T-helper 2 cell treated with Interferon-gamma antibody and Interleukin-4, amounts not matched to agents 100 ng/mL and 5 ng/mL, for 36 hours (primary cell): ENCODE data around the gene PCSK4. TPM values are rescaled to one million over a fixed set of nuclear protein-coding genes. Genes with fewer than 3 reads are reported as not detected.

Source experiments
- intact Hi-C: fragments of 100-400 bp; cut with micrococcal nuclease; formaldehyde crosslinking; loops from one replicate; pipeline ENCODE4 v1.15.1; 2023
- total RNA-seq: library from RNA; stranded (reverse); gene quantifications from 2 replicates; pipeline ENCODE4 v1.2.3, GENCODE V29; 2022

Gene PCSK4
- total RNA-seq, 1 donor from 2014 or later: 2.2 TPM

DNA sequence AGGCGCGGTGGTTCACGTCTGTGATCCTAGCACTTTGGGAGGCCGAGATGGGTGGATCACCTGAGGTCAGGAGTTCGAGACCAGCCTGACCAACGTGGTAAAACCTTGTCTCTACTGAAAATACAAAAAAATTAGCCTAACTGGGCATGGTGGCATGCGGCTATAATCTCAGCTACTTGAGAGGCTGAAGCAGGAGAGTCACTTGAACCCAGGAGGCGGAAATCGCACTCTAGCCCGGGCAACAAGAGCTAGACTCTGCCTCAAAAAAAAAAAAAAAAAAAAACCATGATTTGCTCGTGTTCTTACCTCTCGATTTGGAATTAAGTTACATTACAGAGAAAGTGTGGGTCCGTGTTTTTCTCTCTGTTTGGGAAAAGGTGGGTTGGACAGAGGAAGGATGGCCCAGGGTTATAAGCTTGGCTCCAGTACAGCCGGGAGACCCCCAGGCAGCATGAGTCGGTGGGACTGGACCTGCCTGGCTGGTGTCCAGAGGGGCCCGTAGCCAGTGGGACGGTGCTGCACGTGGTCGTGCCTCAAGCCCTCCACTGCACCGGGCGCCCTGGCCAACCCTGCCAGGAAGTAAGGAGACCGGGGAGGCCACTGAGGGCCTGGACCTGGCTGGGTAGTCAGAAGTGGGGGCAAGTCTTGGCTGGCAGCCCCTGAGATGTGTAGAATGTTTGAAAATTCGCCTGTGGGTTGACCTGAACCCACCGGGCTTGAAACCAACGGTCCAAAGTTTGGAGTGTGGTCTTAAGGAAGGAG is 48.3 kb downstream of the PCSK4 start:
- intact Hi-C loops: no loop called here

DNA sequence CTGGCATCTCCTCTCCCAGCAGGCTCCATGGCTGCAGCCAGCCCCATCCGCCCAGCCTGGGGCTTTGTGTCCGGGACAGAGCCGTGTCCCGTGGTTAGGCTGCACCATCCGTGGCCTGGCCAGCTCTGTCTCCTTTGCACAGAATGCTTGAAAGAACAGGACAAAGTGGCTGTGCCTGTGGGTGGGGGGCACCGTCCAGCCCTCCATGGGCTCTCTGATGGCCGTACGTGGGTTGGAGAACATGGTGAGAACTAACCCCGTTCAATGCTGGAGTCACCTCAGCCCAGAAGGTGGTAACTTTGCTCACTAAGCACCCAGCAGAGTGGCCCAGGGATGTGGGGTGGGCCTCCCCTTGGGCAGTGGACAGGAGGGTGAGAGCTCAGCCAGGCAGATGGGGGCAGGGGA is 49.1 kb downstream of the PCSK4 start:
- intact Hi-C loops: no loop called here

DNA sequence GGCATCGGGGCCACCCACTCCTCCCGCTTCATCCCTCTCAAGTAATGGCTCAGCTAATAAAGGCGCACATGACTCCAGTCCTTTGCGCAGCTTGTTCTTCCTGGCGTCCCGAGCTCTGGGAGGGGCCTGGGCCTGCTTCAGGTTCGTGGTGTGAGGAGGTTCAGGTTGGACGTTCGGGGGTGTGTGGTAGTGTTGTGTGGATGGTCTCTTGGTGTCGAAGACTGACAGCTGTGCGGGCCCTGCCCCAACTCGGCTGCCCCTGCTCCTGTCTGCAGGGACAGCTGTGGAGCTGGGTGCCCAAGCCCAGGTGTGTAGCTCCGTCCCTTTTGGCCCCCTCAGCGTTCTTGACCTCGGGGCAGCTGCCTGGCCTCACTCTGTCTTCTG is 49.7 kb downstream of the PCSK4 start:
- intact Hi-C loops: no loop called here

DNA sequence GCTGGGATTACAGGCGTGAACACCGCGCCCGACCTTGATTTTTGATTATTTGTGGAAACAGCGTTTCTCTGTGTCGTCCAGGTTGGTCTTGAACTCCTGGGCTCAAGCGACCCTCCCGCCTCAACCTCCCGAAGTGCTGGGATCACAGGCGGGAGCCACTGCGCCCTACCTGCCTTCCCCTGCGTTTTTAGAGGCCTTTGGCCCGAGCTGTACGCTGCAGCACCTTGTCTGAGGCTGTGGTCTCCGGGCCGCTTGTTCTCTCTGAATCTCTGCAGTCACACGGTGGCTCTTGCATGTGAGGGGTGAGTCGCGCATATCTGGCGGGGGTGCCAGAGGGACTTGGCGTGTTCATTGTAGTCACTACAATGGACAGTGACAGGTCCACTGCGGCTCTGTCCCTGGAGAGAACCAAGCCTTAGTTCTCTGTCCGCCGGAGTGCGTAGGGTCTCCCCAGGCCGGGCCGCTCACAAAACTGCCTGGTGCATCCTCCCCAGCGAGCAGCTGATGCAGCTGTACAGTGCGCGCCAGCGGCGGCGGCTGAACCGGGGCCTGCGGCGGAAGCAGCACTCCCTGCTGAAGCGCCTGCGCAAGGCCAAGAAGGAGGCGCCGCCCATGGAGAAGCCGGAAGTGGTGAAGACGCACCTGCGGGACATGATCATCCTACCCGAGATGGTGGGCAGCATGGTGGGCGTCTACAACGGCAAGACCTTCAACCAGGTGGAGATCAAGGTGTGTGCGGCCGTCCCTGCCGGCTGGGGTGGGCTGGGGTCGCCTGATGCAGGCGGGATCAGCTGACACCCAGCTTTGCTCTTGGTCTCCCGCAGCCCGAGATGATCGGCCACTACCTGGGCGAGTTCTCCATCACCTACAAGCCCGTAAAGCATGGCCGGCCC is 50.4 kb downstream of the PCSK4 start:
- intact Hi-C loops: loop anchor here (2.0 kb wide), 5 partner anchors 31 to 161 kb away; partner anchors contain the start of genes ADAMTSL5, DAZAP1 and NDUFS7

DNA sequence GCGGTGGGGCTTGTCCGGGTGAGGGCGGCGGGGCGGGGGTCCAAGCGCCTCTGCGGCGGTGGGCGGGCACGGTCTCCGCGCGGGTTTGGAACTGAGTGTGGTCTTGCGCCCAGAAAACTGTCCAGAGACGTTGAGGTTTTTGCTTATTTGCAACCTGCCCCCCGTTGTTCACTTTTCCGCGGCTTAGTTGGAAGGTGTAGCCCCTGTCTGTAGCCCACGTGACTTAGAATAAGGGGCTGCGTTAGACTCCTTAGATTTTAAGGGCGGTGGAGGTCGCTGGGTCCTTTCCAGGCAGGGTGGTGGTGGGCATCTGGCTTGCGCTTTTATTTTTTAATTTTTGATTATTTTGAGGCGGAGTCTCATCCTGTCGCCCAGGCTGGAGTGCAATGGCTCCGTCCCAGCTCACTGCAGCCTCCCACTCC is 51.2 kb downstream of the PCSK4 start:
- intact Hi-C loops: loop anchor here (2.0 kb wide), 5 partner anchors 32 to 160 kb away; partner anchors contain the start of genes ADAMTSL5, DAZAP1 and NDUFS7

DNA sequence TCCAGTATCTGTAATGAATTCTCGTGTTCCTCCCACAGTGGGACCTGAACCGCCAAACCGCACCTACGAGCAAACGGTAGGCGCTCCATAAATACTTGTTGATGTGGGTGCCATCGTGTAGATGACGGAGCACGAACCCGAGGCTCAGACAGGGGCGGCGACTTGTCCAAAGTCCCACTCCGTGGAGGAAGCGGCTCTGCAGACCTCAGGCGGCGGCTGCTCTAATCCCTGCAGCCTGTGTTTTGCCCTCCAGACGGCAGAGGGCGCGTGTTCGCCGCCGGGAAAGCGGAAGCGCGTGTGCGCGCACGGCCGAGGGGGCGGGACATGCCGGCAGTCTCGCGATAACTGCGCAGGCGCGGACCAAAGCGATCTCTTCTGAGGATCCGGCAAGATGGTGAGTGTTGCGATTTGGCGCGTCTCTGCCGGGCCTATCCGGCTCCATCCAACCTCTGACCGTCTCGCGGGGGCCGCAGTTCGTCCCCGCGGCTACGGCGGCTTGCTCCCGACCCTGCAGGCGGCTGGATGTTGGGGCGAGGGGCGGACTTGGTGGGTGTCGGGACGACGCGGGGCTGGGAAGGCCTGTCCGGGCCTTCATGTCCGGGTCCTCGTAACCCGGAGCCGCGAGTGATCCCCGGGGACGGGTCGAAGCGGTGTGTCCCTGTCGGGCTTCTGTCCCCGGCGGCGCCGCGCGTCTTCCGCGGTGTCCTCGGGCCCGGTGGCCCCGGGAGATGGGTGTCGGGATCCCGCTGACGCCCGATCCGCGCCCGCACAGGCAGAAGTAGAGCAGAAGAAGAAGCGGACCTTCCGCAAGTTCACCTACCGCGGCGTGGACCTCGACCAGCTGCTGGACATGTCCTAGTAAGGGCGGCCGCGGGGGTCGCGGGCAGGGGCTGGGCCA is 51.9 kb downstream of the PCSK4 start, which contains the start of gene RPS15:
Gene RPS15, plus strand, starts transcription at position 362 of the 898 bp plus-strand sequence. Its CDS starts 30 bp downstream, at position 392.
- intact Hi-C loops: loop anchor here (2.0 kb wide), 5 partner anchors 31 to 159 kb away; partner anchors contain the start of genes ADAMTSL5, DAZAP1 and NDUFS7

DNA sequence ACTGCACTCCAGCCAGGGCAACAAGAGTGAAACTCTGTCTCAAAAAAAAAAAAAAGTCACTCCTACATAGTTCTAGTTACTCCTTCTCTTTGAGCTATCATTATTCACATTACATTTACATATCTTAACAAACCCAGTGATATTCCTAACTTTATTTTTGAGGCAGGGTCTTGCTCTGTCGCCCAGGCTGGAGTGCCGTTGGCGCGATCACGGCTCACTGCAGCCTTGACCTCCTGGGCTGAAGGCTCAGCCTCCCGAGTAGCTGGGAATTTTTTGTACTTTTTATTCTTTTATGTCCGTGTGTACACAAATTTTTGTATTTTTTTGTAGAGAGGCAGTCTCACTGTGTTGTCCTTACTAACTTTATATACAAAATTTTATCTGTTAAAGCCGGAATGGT is 52.5 kb downstream of the PCSK4 start:
- intact Hi-C loops: loop anchor here (2.0 kb wide), 5 partner anchors 31 to 159 kb away; partner anchors contain the start of genes ADAMTSL5, DAZAP1 and NDUFS7

DNA sequence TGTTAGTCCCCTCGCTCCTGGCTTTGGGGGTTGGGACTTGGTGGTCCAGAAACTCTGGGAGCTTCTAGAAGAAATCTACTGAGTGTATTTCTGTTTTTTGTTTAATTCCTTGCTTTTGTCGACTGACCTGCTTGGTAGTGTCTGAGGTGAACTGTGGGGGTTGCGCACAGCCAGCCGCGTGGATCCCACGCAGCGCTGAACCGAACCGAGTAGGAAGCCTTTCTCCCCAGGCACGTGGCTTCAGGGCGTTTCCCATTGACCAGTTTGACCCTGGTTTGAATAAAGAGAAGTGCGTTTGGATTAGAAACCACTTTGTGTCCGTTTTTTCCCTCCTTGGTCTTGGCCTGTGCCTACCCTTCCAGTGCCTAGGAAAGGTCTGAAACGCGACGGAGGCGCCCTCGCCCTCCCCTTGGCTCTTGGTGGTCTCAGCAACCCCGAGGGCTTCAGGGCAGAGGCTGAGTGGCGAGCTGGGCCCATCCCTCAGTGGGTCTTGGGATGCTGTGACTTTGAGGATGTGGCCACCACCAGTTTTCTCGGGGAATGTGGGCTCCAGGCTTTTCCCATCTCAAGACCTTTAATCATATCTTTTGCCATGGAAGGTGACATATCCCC is 54.7 kb downstream of the PCSK4 start:
- intact Hi-C loops: no loop called here

DNA sequence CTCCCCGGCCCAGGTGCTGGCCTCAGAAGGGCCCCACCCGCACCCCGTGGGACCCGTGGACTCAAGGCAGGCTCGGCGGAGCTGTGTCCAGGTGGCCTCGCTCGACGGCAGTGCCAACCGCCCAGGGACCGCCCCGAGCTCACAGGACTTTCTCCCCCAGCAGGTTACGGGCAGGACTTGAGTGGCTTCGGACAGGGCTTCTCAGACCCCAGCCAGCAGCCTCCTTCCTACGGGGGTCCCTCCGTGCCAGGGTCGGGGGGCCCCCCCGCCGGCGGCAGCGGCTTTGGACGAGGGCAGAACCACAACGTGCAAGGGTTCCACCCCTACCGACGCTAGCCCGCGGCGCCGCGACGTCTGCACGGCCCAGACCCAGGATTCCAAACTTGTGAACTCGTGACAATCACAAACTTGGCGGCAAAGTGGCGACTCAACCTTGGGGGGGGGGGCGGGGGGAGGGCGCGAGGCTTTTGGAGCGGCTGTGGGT is 55.5 kb downstream of the PCSK4 start:
- intact Hi-C loops: no loop called here

DNA sequence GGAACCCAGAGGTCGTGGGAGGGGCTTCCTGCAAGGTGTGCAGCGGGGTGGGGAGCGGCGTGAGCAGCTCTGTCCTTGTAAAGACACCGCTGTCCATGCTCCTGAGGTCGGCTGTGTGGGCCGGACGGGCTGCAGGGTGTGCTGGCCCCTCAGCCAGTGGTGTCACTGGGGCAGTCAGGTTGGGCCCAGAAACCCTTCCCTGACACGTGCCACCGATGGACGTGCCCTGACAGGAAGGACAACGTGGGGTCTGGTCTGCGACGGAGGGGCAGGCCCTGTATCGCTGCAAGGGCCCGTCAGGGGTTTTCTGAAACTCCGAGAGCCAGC is 56.1 kb downstream of the PCSK4 start:
- intact Hi-C loops: no loop called here

DNA sequence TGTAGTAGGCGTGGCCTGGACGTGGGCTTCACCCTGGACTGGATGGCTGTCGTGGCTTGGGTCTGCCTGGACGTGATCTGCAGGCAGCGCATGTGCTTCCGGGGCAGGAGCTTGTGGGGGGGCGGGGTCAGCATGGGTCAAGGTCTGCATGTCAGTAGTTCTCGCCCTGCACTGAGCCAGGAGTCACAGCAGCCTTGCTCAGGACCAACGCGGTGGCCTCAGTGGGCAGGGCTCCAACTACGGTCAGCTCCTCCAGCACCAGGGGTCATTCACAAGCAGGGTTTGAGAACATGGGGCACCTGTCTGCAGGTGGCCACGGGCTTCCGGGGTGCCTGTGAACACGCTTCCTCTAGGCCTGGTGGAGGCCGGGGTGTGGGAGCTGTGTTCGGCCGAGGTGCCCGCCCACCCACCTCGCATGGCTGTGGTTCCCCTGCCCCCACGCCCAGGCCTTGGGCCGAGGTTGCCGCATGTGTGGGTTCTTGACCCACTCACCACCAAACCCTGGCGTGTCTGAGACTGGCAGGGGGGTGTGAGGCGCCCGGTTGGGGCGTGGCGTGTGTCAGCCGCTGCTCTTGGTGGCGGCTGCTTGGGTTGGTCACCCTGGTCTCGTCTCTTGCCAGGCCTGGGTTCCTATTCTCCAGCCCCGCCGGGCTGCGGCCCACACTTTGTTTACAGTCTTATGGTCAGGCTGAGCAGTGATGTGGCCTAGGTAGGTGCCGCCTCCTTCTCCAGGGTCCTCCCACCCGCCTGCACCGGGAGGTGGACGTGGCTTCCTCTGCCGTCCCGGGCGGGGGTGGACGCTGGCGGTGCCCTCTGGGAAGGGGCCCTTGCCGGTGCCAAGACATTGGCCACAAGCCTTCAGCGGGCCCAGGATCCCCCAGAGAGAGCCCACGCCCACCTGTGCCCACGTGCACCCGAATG is 56.8 kb downstream of the PCSK4 start:
- intact Hi-C loops: no loop called here

DNA sequence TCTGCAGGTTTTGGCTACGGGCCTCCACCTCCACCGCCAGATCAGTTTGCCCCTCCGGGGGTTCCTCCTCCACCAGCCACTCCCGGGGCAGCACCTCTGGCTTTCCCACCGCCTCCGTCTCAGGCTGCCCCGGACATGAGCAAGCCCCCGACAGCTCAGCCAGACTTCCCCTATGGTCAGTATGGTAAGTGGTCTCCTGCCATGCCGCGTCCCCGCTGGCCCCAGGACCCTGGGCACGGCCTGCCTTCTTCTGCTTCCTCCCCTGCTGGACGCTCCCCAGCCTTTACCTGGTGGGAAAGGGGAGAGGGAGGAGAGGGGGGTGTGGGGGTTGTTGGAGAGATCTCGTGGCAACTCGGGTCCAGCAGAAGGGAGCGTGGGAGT is 57.7 kb downstream of the PCSK4 start:
- intact Hi-C loops: no loop called here

DNA sequence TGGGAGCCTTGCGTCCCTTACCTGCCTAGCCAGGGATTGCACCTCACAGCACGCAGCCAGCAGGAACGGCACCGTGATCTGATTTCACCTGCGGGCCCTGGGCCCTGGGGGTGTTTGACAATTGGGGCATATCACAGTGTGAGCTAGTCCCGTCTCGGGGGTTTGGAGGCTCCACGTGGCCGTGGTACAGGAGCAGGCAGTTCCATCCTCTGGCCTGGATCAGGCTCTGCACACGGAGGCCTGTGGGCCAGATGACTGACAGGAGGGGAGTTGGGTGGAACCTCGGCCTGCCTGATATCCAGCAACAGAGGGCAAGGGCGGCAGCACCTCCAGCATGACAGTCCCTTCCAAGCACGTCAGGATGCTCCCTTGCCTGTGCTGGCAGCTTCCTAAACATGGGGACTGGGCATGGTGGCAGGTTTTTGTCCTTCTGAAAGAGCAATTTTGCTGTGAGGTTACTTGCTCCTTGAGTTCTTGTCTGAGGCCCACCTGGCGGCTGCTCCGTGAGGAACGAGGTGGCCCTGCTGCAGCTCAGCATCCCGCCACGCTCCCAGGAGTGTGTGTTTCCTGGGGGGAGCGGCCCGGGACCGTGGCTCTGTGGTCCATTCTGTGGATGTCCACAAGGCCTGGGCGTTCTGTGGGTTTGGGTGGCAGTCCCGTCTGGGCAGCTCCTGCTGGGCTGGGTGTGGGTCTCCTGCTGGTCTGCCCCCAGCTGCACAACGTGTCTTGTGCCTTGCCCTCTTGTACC is 58.2 kb downstream of the PCSK4 start:
- intact Hi-C loops: no loop called here

Other genes with a start within 250 kb of the PCSK4 start
- gene ATP5F1D, start 248.6 kb downstream of the PCSK4 start, total RNA-seq: 181 and 213 TPM in 2 replicates
- 64.2 and 66.0 TPM in 2 replicates for gene MIDN, start 241.8 kb downstream of the PCSK4 start, total RNA-seq
- gene CIRBP, start 221.0 kb downstream of the PCSK4 start, total RNA-seq: 195 and 200 TPM in 2 replicates
- 57.5 and 57.8 TPM in 2 replicates for gene FAM174C, start 214.8 kb downstream of the PCSK4 start, total RNA-seq
- not detected in 2 replicates for gene EFNA2, start 204.5 kb downstream of the PCSK4 start, total RNA-seq
- gene NDUFS7, start 106.4 kb downstream of the PCSK4 start, total RNA-seq: 92.2 and 97.5 TPM in 2 replicates
- gene GAMT, start 88.8 kb downstream of the PCSK4 start, total RNA-seq: 30.9 TPM in 2 replicates
- 239 and 250 TPM in 2 replicates for gene DAZAP1, start 82.8 kb downstream of the PCSK4 start, total RNA-seq
- 1,282 and 1,301 TPM in 2 replicates for gene RPS15, start 52.0 kb downstream of the PCSK4 start, total RNA-seq
- gene APC2, start 40.2 kb downstream of the PCSK4 start, total RNA-seq: 0.05 TPM in 2 replicates
- 42.3 and 43.3 TPM in 2 replicates for gene C19orf25, start 11.1 kb downstream of the PCSK4 start, total RNA-seq
- 1.3 and 1.7 TPM in 2 replicates for gene REEP6, start 831 bp upstream of the PCSK4 start, total RNA-seq
- 5.0 and 5.4 TPM in 2 replicates for gene ADAMTSL5, start 22.7 kb upstream of the PCSK4 start, total RNA-seq
- 0.07 TPM in 1 of 2 replicates, not detected in the other for gene PLK5, start 33.7 kb upstream of the PCSK4 start, total RNA-seq
- 12.0 and 12.1 TPM in 2 replicates for gene MEX3D, start 78.0 kb upstream of the PCSK4 start, total RNA-seq
- gene MBD3, start 102.5 kb upstream of the PCSK4 start, total RNA-seq: 107 and 110 TPM in 2 replicates
- 159 and 161 TPM in 2 replicates for gene UQCR11, start 115.1 kb upstream of the PCSK4 start, total RNA-seq
- gene TCF3, start 162.3 kb upstream of the PCSK4 start, total RNA-seq: 88.1 and 88.5 TPM in 2 replicates